ENCODE measurements around the gene FOXD2.

The FOXD2 gene

DNA sequence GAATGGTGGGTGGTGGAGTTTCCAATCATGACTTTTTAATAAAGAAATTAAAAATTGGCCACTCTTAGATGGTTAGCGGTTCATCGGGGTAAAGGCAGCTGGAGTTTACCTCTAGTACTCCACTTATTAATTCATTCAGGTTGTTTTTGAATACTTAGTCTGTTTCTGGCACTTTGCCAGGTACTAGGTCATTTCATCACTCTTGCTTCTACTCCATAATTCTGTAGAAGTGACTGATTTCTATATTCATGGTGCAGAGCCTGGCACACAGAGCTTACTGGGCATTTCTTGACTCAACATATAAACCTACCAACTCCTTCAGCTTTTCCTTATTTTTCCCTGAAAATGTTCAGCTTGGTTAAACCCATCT is 31.5 kb downstream of the FOXD2 start:
- DNase-seq: no peak

- no peak for DNase-seq
Observed at GRCh38 chr1:47469910-47470309, 32.1 kb downstream of the FOXD2 start.

DNA sequence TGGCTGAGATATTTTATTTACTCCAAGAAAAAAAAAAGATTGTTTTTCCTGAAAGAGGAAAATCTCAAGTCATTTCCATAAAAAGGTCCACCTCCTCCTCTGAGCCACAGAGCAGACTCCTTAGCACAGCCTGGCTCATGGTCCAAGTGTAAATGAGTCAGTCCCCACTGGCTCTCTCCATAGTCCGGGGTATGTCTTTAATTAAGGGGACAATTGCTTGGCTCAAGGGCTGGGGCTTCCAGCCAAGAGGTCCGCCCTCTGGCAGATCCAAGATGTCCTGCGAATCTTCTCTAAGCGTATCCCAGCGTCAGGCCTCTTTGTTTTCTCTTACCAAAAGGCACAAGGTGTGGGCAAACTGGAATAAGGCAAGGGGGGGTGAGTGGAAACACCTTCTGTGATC is 33.3 kb downstream of the FOXD2 start:
- DNase-seq: no peak

GRCh38 chr1:47474278-47475193 is 36.7 kb downstream of the FOXD2 start:
- DNase-seq: no peak

DNA sequence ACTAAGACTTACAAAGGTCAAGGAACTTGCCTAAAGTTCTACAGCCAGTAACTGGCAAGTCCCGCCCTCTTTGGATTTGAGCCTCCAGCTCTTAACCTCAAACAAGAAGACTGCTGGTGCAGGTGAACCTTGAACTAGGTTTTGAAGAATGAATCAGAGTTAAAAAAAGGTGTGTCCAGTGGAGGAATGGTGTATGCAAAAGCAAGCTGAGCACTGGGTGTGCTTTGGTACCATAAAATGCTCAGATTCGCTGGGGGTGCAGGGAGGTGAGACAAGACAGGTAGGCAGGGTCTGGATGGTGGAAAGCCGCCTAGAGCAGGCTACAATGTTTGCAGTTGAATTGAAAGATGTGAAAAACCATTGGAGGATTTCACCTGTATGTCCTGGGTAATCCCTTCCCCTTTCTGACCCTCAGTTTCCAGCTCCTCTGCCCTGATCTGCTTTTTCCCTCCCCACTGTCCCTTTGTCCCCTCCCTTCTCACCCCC is 39.8 kb downstream of the FOXD2 start:
- DNase-seq: no peak

DNA sequence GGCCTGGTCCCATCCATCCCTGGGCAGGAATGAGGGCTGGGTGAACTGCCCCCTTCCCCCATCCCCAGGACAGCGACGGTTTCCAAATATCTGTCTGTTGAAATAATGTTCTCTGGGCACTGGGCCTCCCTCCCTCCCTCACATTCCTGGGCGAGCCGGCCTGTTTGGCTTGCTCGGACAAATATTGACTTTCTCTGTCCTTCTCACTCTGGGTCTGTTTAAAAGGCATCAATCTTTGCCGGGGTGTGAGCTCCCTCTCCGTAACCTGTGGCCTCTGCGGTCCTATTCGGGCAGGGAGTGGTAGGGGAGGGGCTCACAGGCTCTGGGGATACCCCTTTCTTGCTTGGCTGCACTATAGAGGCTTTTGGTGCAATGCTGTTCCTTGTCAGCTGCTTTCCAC is 40.2 kb downstream of the FOXD2 start:
- DNase-seq: no peak

- no peak for DNase-seq
Observed at GRCh38 chr1:47479664-47480063, 41.8 kb downstream of the FOXD2 start.

DNA sequence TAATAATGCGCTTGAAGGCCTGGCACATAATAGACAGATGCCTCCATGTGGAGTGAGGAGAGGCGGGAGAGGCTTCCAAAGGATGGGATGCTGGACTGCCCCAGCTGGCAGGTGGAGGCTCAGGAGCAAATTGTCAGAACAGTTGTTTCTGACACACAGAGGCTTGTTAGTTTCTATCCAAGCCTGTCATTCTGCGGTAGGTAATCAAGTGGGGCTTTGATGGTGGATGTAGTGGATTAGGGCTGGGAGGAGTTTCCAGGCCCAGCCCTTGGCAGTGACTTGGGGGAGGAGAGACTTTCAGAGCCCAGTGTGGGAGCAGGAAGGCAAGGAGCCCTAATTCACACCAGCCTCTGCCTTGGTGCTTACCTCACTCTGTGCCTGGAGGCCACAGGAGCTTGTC is 44.1 kb downstream of the FOXD2 start:
- no peak for DNase-seq

DNA sequence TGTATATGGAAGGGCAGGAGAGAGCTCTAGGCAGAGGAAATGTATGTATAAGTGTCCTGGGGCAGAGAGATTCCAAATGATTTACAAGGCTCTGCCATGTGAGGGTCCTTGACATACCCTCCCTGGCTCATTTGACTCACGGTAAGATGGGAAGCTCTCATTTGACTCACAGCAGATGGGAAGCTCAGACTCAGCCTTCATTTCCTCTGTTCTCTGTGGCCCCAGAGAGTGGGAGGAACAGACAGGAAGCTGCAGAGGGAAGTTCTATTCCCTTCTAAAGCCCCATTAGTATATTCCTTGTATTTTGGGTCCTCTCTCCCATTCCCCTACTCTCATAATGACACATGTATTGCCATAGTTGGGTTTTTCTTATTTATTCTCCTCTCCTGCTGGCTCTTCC is 44.9 kb downstream of the FOXD2 start:
- no peak for DNase-seq

- DNase-seq: no peak
Observed at GRCh38 chr1:47483651-47484050, 45.8 kb downstream of the FOXD2 start.

GRCh38 chr1:47485817-47486216 is 48.0 kb downstream of the FOXD2 start:
- no peak for DNase-seq

DNA sequence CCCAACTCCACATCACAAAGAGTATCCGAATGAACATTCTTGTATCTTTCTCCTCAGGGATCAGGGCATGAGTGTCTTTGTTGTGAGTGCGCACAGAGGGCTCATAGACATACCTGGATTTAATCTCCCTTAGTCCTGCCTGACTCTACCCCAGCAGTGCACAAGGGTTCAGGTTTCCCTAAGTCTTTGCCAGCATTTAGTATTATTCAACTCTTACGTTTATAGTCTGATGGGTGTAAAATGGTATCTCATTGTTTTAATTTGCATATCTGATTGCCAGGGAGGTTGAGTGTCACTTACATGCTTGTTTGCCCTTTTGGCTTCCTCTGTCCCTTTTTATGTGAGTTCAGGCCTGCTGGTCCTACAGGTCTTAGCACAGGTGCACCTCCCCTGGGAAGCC is 49.5 kb downstream of the FOXD2 start:
- DNase-seq: no peak

GRCh38 chr1:47487850-47488450 is 50.1 kb downstream of the FOXD2 start:
- DNase-seq: no peak
